Measurements from ENCODE around the gene NKAPL. TPM values are rescaled to one million over a fixed set of nuclear protein-coding genes. Genes with fewer than 3 reads are reported as not detected.
A peak's percentile ranks its signal among the peaks of the same experiment; 100 is the strongest.

NKAPL gene
- total RNA-seq, 2 donors from 2014 or later = 0.25 to 0.29 TPM

DNA sequence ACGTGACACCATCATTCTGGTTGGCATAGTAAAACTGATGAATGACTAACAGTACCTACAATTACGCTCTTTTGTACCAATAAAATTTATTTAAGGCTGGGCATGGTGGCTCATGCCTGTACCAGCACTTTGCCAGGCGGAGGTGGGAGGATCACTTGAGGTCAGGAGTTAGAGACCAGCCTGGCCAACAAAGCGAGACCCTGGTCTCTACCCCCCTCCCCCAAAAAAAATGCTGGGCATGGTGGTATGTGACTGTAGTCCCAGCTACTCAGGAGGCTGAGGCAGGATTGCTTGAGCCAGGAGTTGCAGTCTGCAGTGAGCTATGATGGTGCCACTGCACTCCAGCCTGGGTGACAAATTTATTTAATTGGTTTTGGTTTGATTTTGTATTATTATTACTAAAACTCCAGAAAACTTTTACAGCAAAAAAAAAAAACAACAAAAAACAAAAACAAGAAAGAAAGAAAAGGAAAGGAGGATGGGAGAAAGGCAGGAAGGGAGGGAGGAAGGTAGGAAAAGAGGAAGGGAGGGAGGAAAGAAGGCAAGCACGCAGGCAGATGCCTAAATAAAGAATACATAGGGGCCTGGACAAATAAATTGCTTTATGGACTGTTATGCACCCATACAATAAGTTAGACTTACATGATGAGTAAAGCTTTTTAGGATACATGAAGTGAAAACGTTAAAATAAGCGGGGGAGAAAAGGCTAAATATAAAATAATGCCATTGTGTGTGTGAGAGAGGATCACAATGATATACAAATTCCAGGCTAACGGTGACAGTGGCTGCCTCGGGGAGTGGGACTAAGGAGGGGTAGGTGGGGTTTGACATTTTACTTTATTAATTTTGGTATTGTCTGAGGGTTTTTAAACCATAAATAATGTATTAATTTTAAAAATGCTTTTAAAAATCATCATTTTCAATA is 34.7 kb upstream of the NKAPL start:
- H3K9ac ChIP-seq (ENCODE audit: low read depth in 2 of 2, low read length in 2 of 2) = peak overlapping the region in 1 of 2 donors; percentile 77
- no peaks in the 10 kb centered on the region for H3K9me3 ChIP-seq
- H3K36me3 ChIP-seq = no peaks in the 10 kb centered on the region
- H3K27ac ChIP-seq = peak overlapping the region; percentile 47
- no peak for TF ChIP-seq CTCF (IDR thresholded peaks at IDR 0.05)
- intact Hi-C loops (cut with DNase I) = loop anchor here (5.0 to 10.0 kb wide), 2 partner anchors 130 to 142 kb away; partner anchors contain the start of gene ZNF165
- H3K27me3 ChIP-seq = no peaks in the 10 kb centered on the region
- H3K4me1 ChIP-seq = peaks cover 5% of the 10 kb centered on the region
- no peak for DNase-seq
- peak overlapping the region; percentile 79 for H3K4me3 ChIP-seq

GRCh38 chr6:28225056-28225834 is 33.9 kb upstream of the NKAPL start, which contains the start of gene ZSCAN9:
Gene ZSCAN9 (plus strand): TSS chr6:28225275. CDS start chr6:28227085, 1,810 bp downstream.
- H3K9me3 ChIP-seq = no peaks in the 10 kb centered on the region
- peak; percentile 79 for DNase-seq
- H3K9ac ChIP-seq (ENCODE audit: low read depth in 2 of 2, low read length in 2 of 2) = peak within 1 kb of the TSS; percentile 64 to 77
- TF ChIP-seq CTCF (IDR thresholded peaks at IDR 0.05) = no peak
- H3K27ac ChIP-seq = peak within 1 kb of the TSS; percentile 47
- H3K27me3 ChIP-seq = no peaks in the 10 kb centered on the region
- H3K4me1 ChIP-seq = peaks cover 5% of the 10 kb centered on the region
- H3K36me3 ChIP-seq = no peaks in the 10 kb centered on the region
- peak within 1 kb of the TSS; percentile 79 for H3K4me3 ChIP-seq
- intact Hi-C loops (cut with DNase I) = loop anchor here (10.0 kb wide), 1 partner anchor 130 kb away; no protein-coding TSS in a partner anchor

DNA sequence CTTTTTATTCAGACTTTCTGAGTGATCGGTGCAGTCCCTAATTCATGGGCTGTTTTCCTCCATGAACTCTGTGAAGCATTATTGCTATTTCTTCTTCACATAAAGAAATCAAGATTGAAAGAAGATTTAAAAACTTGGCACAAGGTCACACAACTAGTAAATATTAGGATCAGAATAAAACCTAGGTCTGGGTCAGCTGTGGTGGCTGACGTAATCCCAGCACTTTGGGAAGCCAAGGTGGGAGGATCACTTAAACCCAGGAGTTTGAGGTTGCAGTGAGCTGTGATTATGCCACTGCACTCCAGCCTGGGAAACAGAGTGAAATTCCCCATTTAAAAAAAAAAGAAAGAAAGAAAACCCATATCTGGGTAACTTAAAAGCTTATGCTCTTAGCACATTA is 32.6 kb upstream of the NKAPL start:
- H3K9ac ChIP-seq (ENCODE audit: low read depth in 2 of 2, low read length in 2 of 2) = no peak overlapping the region
- H3K36me3 ChIP-seq = no peaks in the 10 kb centered on the region
- H3K9me3 ChIP-seq = no peaks in the 10 kb centered on the region
- H3K27me3 ChIP-seq = no peaks in the 10 kb centered on the region
- TF ChIP-seq CTCF (IDR thresholded peaks at IDR 0.05) = no peak
- no peak for DNase-seq
- H3K4me1 ChIP-seq = peaks cover 5% of the 10 kb centered on the region
- H3K27ac ChIP-seq = no peak overlapping the region
- intact Hi-C loops (cut with DNase I) = loop anchor here (10.0 kb wide), 1 partner anchor 128 kb away; no protein-coding TSS in a partner anchor
- H3K4me3 ChIP-seq = no peak overlapping the region

DNA sequence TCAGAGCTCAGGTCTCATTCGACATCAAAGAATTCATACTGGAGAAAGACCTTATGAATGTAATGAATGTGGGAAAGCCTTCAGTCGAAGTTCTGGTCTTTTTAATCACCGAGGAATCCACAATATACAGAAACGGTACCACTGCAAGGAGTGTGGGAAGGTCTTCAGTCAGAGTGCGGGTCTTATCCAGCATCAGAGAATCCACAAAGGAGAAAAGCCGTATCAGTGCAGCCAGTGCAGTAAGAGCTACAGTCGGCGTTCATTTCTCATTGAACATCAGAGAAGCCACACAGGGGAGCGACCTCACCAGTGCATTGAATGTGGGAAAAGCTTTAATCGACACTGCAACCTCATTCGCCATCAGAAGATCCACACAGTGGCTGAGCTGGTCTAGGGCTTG is 26.3 kb upstream of the NKAPL start:
- H3K9me3 ChIP-seq = no peaks in the 10 kb centered on the region
- H3K4me1 ChIP-seq = no peaks in the 10 kb centered on the region
- H3K4me3 ChIP-seq = no peak overlapping the region
- H3K9ac ChIP-seq (ENCODE audit: low read depth in 2 of 2, low read length in 2 of 2) = no peak overlapping the region
- H3K36me3 ChIP-seq = no peaks in the 10 kb centered on the region
- intact Hi-C loops (cut with DNase I) = no loop called here
- no peak overlapping the region for H3K27ac ChIP-seq
- no peak for TF ChIP-seq CTCF (IDR thresholded peaks at IDR 0.05)
- no peaks in the 10 kb centered on the region for H3K27me3 ChIP-seq
- no peak for DNase-seq

DNA sequence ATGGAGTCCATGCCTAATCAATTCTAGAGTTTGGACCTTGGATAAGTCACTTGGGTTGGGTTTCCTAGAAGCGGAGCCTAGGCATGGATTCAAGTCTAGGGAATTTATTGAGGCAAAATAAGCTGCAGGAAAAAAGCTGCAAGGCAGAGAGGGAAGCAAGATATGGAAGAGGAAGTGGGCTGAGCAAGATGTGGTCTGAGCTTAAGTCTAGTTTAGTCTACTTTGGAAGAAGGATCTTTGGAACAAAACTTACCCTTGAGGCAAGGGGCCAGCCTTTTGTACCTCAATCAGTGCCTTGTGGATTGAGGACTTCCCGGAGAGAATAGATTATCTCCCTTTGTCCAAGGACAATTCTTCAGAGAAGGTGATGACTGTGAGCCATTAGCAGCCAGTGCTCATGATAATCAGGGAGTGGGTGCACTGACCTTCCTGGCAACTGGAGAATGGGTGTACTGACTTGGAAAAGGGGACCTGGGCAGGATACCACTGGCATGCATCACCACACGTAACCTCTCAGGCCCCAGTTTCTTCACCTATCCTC is 23.1 kb upstream of the NKAPL start:
- H3K4me1 ChIP-seq = no peaks in the 10 kb centered on the region
- intact Hi-C loops (cut with DNase I) = no loop called here
- no peak for DNase-seq
- H3K9ac ChIP-seq (ENCODE audit: low read depth in 2 of 2, low read length in 2 of 2) = no peak overlapping the region
- no peaks in the 10 kb centered on the region for H3K9me3 ChIP-seq
- H3K27me3 ChIP-seq = no peaks in the 10 kb centered on the region
- no peak overlapping the region for H3K27ac ChIP-seq
- TF ChIP-seq CTCF (IDR thresholded peaks at IDR 0.05) = no peak
- no peaks in the 10 kb centered on the region for H3K36me3 ChIP-seq
- H3K4me3 ChIP-seq = no peak overlapping the region

Measured in colonic mucosa (tissue), 4 donors.